Tibial nerve (tissue), 4 donors: Measurements from ENCODE around the gene MAPKAPK2. TPM values are rescaled to one million over a fixed set of nuclear protein-coding genes. Genes with fewer than 3 reads are reported as not detected.
"Not testable (repeated sequence)": the region's sequence is repeated elsewhere in the genome, so short reads cannot be mapped to it uniquely, and the experiment has no call there.

Source experiments
- DNase-seq, 2 donors: peaks; one replicate each; pipeline ENCODE4 v3.0.0-alpha.2; 2019; ENCODE audit warnings: low spot score in 2 of 2
- H3K27ac ChIP-seq, 4 donors: fragments of 200-600 bp; sonication (generic) in 3 of 4; one replicate each; pipeline ENCODE4 v1.5.1; 2017 to 2019; ENCODE audit warnings: mild to moderate bottlenecking in 1 of 4
- H3K27me3 ChIP-seq, 2 donors: fragments of 200-600 bp; sonication (generic) in 1 of 2; one replicate each; pipeline versions ENCODE4 v1.5.1 to v1.6.0; 2017 to 2019
- H3K36me3 ChIP-seq, 3 donors: fragments of 200-600 bp; sonication (generic); one replicate each; pipeline ENCODE4 v1.5.1; 2018 to 2019
- H3K4me1 ChIP-seq, 4 donors: fragments of 200-600 bp; sonication (generic) in 3 of 4; one replicate each; pipeline ENCODE4 v1.5.1; 2017 to 2019
- H3K4me3 ChIP-seq, 4 donors: fragments of 200-600 bp; sonication (generic) in 3 of 4; one replicate each; pipeline ENCODE4 v1.5.1; 2017 to 2019; ENCODE audit warnings: mild to moderate bottlenecking in 1 of 4, moderate library complexity in 1 of 4
- H3K9me3 ChIP-seq, 4 donors: fragments of 200-600 bp; sonication (generic) in 3 of 4; one replicate each; pipeline ENCODE4 v1.5.1; 2017 to 2019
- CTCF ChIP-seq, 5 experiments: fragments of 200-600 bp in 3 of 5; fragments of 450-650 bp in 2 of 5; sonication (generic) in 3 of 5; IDR thresholded peaks; one replicate each; pipeline ENCODE4 v1.5.1; 2016 to 2019; ENCODE audit warnings: antibody characterized with exemption in 5 of 5, mild to moderate bottlenecking in 3 of 5, moderate library complexity in 2 of 5
- EP300 ChIP-seq, 2 donors: sonication (generic); formaldehyde crosslinking; IDR thresholded peaks; one replicate each; pipeline ENCODE4 v1.6.1; 2017; ENCODE audit warnings: antibody characterized with exemption in 2 of 2, mild to moderate bottlenecking in 1 of 2
- POLR2A ChIP-seq, 2 donors: fragments of 450-650 bp; IDR thresholded peaks; one replicate each; pipeline ENCODE4 v1.6.1; 2017; ENCODE audit warnings: antibody characterized with exemption in 2 of 2, mild to moderate bottlenecking in 2 of 2, moderate library complexity in 2 of 2
- WGBS, 2 donors: methylation state at CpG; one replicate each; pipeline ENCODE4 v1.1.5; 2018; 5-methylcytosine and 5-hydroxymethylcytosine counted together
- total RNA-seq, 4 donors: library from RNA; depleted of rRNA; stranded (reverse); fragments of >200 nt; gene quantifications; one replicate each; pipeline ENCODE4 v1.1.0, GENCODE V29; 2016

MAPKAPK2 gene
- total RNA-seq, 4 donors from 2014 or later = 30.6 to 49.5 (median 38.2) TPM

GRCh38 chr1:206761159-206761768, 76.6 kb downstream of the MAPKAPK2 start:
- Histone ChIP-seq H3K4me3 (no peak overlapping the region), H3K27ac (no peak overlapping the region), H3K9me3 (peaks cover 0 to 9% (median 0%) of the 10 kb centered on the region in 4 donors), H3K36me3 (no peaks in the 10 kb centered on the region), H3K27me3 (no peaks in the 10 kb centered on the region), H3K4me1 (no peaks in the 10 kb centered on the region)
- TF ChIP-seq POLR2A (IDR thresholded peaks at IDR 0.05) (no peak), EP300 (IDR thresholded peaks at IDR 0.05) (no peak), CTCF (IDR thresholded peaks at IDR 0.05) (no peak)
- DNase-seq = no peak
- 75 to 78% methylated on average over 6 of the region's 6 CpGs for WGBS, 2 donors

GRCh38 chr1:206762741-206763364, 78.1 kb downstream of the MAPKAPK2 start:
- H3K36me3 ChIP-seq, H3K27me3 ChIP-seq, H3K4me3 ChIP-seq, H3K9me3 ChIP-seq, H3K27ac ChIP-seq, H3K4me1 ChIP-seq, DNase-seq: not testable (repeated sequence)
- 90 to 92% methylated on average over 12 of the region's 12 CpGs for WGBS, 2 donors

GRCh38 chr1:206765771-206766170, 81.1 kb downstream of the MAPKAPK2 start:
- H3K9me3 ChIP-seq, H3K27me3 ChIP-seq, DNase-seq, H3K4me3 ChIP-seq, H3K36me3 ChIP-seq, H3K27ac ChIP-seq: not testable (repeated sequence)
- WGBS, 2 donors = 73 to 83% methylated on average over 1 of the region's 1 CpG
- H3K4me1 ChIP-seq = peaks cover 0 to 11% (median under 1%) of the 10 kb centered on the region in 4 donors

- peak in 1 of 2 donors; percentile 48 for DNase-seq
- TF ChIP-seq POLR2A (IDR thresholded peaks at IDR 0.05) (no peak), EP300 (IDR thresholded peaks at IDR 0.05) (peak in 1 of 2 donors; percentile 62), CTCF (IDR thresholded peaks at IDR 0.05) (no peak)
- no peaks in the 10 kb centered on the region for H3K36me3 ChIP-seq
- peaks cover 0 to 9% (median 0%) of the 10 kb centered on the region in 4 donors for H3K9me3 ChIP-seq
- H3K27me3 ChIP-seq = no peaks in the 10 kb centered on the region
- peaks cover 0 to 16% (median 2%) of the 10 kb centered on the region in 4 donors for H3K4me1 ChIP-seq
- H3K27ac ChIP-seq = no peak overlapping the region
- 50 to 57% methylated on average over 8 of the region's 8 CpGs for WGBS, 2 donors
- no peak overlapping the region for H3K4me3 ChIP-seq
These were observed 81.6 kb downstream of the MAPKAPK2 start for GRCh38 chr1:206766251-206766856.

GRCh38 chr1:206768472-206769303, 84.0 kb downstream of the MAPKAPK2 start:
- Histone ChIP-seq H3K9me3 (peaks cover 0 to 9% (median 0%) of the 10 kb centered on the region in 4 donors), H3K4me1 (peaks cover 0 to 18% (median 2%) of the 10 kb centered on the region in 4 donors), H3K27me3 (peaks cover 0 to under 1% of the 10 kb centered on the region in 2 donors), H3K4me3 (no peak overlapping the region), H3K27ac (no peak overlapping the region), H3K36me3 (no peaks in the 10 kb centered on the region)
- whole genome bisulfite sequencing, 2 donors = 62 to 71% methylated on average over 14 of the region's 14 CpGs
- TF ChIP-seq POLR2A (IDR thresholded peaks at IDR 0.05) (no peak), EP300 (IDR thresholded peaks at IDR 0.05) (no peak)
- no peak for DNase-seq

GRCh38 chr1:206769304-206769731, 84.6 kb downstream of the MAPKAPK2 start:
- no peak for DNase-seq
- Histone ChIP-seq H3K27ac (no peak overlapping the region), H3K4me1 (peaks cover 0 to 18% (median 2%) of the 10 kb centered on the region in 4 donors), H3K27me3 (peaks cover 0 to 7% of the 10 kb centered on the region in 2 donors), H3K36me3 (no peaks in the 10 kb centered on the region), H3K9me3 (peaks cover 0 to 2% (median 0%) of the 10 kb centered on the region in 4 donors), H3K4me3 (peak overlapping the region in 1 of 4 donors; percentile 27)
- WGBS, 2 donors = 72 to 74% methylated on average over 7 of the region's 7 CpGs
- TF ChIP-seq POLR2A (IDR thresholded peaks at IDR 0.05) (no peak), EP300 (IDR thresholded peaks at IDR 0.05) (no peak), CTCF (IDR thresholded peaks at IDR 0.05) (no peak)
